K562 (cell line): ENCODE data around the gene PTAR1. TPM values are rescaled to one million over a fixed set of nuclear protein-coding genes. Genes with fewer than 3 reads are reported as not detected.

Experiments used
- ATAC-seq: fragments of 200-7000 bp; cut with Tn5 transposase; 3 replicates; pipeline ENCODE4 v1.9.1; 2020; ENCODE audit warnings: moderate library complexity
- BruUV-seq: library from RNA; stranded (reverse); fragments of 400-500 nt; replicated peaks from 2 replicates; lab custom pipeline; 2021; lab: Mats Ljungman, UMichigan
- CTCF ChIA-PET: fragments of 300-600 bp; formaldehyde crosslinking; extraction: SDS; loops from one replicate; lab custom pipeline; 2021; ENCODE audit warnings: low intra/inter-chr PET ratio; lab: Yijun Ruan, JAX
- POLR2A ChIA-PET: fragments of 300-600, 350-650 bp; sonication (Branson Sonifier 250); formaldehyde crosslinking; extraction: SDS; loops from one replicate; lab custom pipeline; 2021; ENCODE audit warnings: antibody characterized with exemption, inconsistent platforms; lab: Yijun Ruan, JAX
- DNase-seq, 4 experiments: peaks; one replicate each; pipeline versions ENCODE4 v3.0.0 to v3.0.0-alpha.2; 2011 to 2018; ENCODE audit warnings: low spot score in 3 of 4, mixed read lengths in 3 of 4; ENCODE audit errors: extremely low read depth in 1 of 4
- FAIRE-seq: peaks from 2 replicates; lab custom pipeline; 2011; peaks lifted over from hg19 to GRCh38; lab: Jason Lieb, UNC
- H2AFZ ChIP-seq: 2 replicates; pipeline ENCODE4 v1.6.0; 2011; ENCODE audit warnings: low read depth, low read length, control low read depth, inconsistent platforms
- H3K27ac ChIP-seq: fragments of 200-600 bp; 3 replicates; pipeline ENCODE4 v1.8.0; 2011; ENCODE audit warnings: low read depth, mild to moderate bottlenecking, control low read depth, inconsistent platforms, low read length, moderate library complexity, mixed read lengths; ENCODE audit errors: extremely low read depth
- H3K27me3 ChIP-seq, 2 experiments: fragments of 300-600 bp in 1 of 2; 2 replicates in 1 of 2; 3 replicates in 1 of 2; pipeline versions ENCODE4 v1.6.0 to v1.8.0; 2011; ENCODE audit warnings: inconsistent platforms in 2 of 2, low read length in 2 of 2, mild to moderate bottlenecking in 1 of 2, mixed read lengths in 1 of 2, moderate library complexity in 1 of 2; ENCODE audit not compliant: control insufficient read depth in 2 of 2, insufficient read depth in 2 of 2
- H3K36me3 ChIP-seq: fragments of 300-600 bp; 3 replicates; pipeline ENCODE4 v1.8.0; 2011; ENCODE audit warnings: mild to moderate bottlenecking, low read length, inconsistent platforms; ENCODE audit not compliant: control insufficient read depth, insufficient read depth
- H3K4me1 ChIP-seq, 2 experiments: fragments of 200-600 bp in 1 of 2; replicated peaks in 1 of 2; 2 replicates in 1 of 2; 3 replicates in 1 of 2; pipeline versions ENCODE4 v1.5.1 to v1.8.0; 2011; ENCODE audit warnings: inconsistent platforms in 2 of 2, low read length in 2 of 2, mild to moderate bottlenecking in 1 of 2, mixed read lengths in 1 of 2, moderate library complexity in 1 of 2; ENCODE audit not compliant: control insufficient read depth in 2 of 2, insufficient read depth in 2 of 2
- H3K4me2 ChIP-seq: 2 replicates; pipeline ENCODE4 v1.6.1; 2011; ENCODE audit warnings: low read length, control low read depth, inconsistent platforms, mixed read lengths; ENCODE audit not compliant: insufficient read depth
- H3K4me3 ChIP-seq: fragments of 200-600 bp; sonication (generic), shearing (Covaris generic); 2 replicates; pipeline ENCODE4 v1.5.1; 2016; ENCODE audit warnings: control low read depth, inconsistent platforms
- H3K79me2 ChIP-seq: fragments of 200-600 bp; 3 replicates; pipeline ENCODE4 v1.8.0; 2011; ENCODE audit warnings: low read length, inconsistent platforms; ENCODE audit not compliant: control insufficient read depth, insufficient read depth
- H3K9ac ChIP-seq, 2 experiments: 2 replicates each; pipeline versions ENCODE4 v1.6.0 to v1.6.1; 2011; ENCODE audit warnings: low read depth in 2 of 2, low read length in 2 of 2, control low read depth in 1 of 2, inconsistent platforms in 1 of 2, mild to moderate bottlenecking in 1 of 2, mixed read lengths in 1 of 2; ENCODE audit not compliant: insufficient read depth in 1 of 2
- H3K9me1 ChIP-seq: one replicate; pipeline ENCODE4 v1.6.0; 2011; ENCODE audit warnings: inconsistent platforms, mild to moderate bottlenecking, low read length, moderate library complexity; ENCODE audit not compliant: control insufficient read depth, insufficient read depth
- H3K9me3 ChIP-seq: replicated peaks from 2 replicates; pipeline ENCODE4 v1.5.1; 2011; ENCODE audit warnings: low read depth, low read length, inconsistent platforms; ENCODE audit not compliant: control insufficient read depth, insufficient read depth
- H4K20me1 ChIP-seq: replicated peaks from 2 replicates; pipeline ENCODE4 v1.6.1; 2011; ENCODE audit warnings: low read length, inconsistent platforms, mixed read lengths; ENCODE audit not compliant: control insufficient read depth, insufficient read depth
- ADNP ChIP-seq: fragments of 200-800 bp; sonication (Bioruptor generic); IDR thresholded peaks from 2 replicates; pipeline ENCODE4 v1.6.1; 2016; ENCODE audit warnings: missing genetic modification characterization, missing compliant biosample characterization
- BDP1 ChIP-seq: IDR thresholded peaks from 3 replicates; pipeline ENCODE4 v1.6.1; 2011; ENCODE audit not compliant: insufficient read length, insufficient read depth
- FOXP4 ChIP-seq: sonication (generic); formaldehyde crosslinking; IDR thresholded peaks from 2 replicates; pipeline ENCODE4 v1.8.0; 2022; ENCODE audit warnings: mild to moderate bottlenecking, missing genetic modification reagents, borderline replicate concordance
- HNRNPH1 ChIP-seq: fragments of 200-400 bp; formaldehyde crosslinking; optimal IDR thresholded peaks from 2 replicates; pipeline ENCODE3; 2017; ENCODE audit warnings: low read depth, mild to moderate bottlenecking, low read length, moderate library complexity
- HOXB6 ChIP-seq: fragments of 250-450 bp; sonication (Bioruptor Pico); IDR thresholded peaks from 2 replicates; pipeline ENCODE4 v1.5.1; 2022; ENCODE audit warnings: mild to moderate bottlenecking, borderline replicate concordance
- MEIS2 ChIP-seq: fragments of 450-650 bp; IDR thresholded peaks from 2 replicates; pipeline ENCODE4 v1.6.1; 2014; ENCODE audit warnings: mild to moderate bottlenecking; ENCODE audit not compliant: partially characterized antibody
- PRMT5 ChIP-seq: sonication (generic); formaldehyde crosslinking; IDR thresholded peaks from 2 replicates; pipeline ENCODE4 v1.5.0; 2020; ENCODE audit warnings: missing genetic modification reagents
- REST ChIP-seq, 2 experiments: fragments of 450-650 bp; formaldehyde crosslinking in 1 of 2; IDR thresholded peaks; 2 replicates each; pipeline versions ENCODE4 v1.4.0 to v1.6.1; 2014 to 2020; ENCODE audit warnings: mild to moderate bottlenecking in 2 of 2, borderline replicate concordance in 1 of 2, low read depth in 1 of 2
- SRSF1 ChIP-seq: fragments of 200-400 bp; formaldehyde crosslinking; IDR thresholded peaks from 2 replicates; pipeline ENCODE4 v1.6.1; 2017; ENCODE audit warnings: mild to moderate bottlenecking, low read depth, low read length, moderate library complexity
- ZNF277 ChIP-seq: fragments of 250-450 bp; sonication (Bioruptor Pico); IDR thresholded peaks from 2 replicates; pipeline ENCODE4 v1.8.0; 2022; ENCODE audit warnings: inconsistent platforms, mild to moderate bottlenecking, moderate library complexity, borderline replicate concordance
- ZNF696 ChIP-seq: fragments of 250-450 bp; sonication (Bioruptor Pico); conservative IDR thresholded peaks from 2 replicates; pipeline ENCODE4 v1.4.0; 2020; ENCODE audit warnings: mild to moderate bottlenecking, moderate library complexity
- in situ Hi-C: fragments of 300-500 bp; cut with MboI; formaldehyde crosslinking; loops from 4 replicates; pipeline ENCODE4 v1.15.0; 2018; ENCODE audit warnings: inconsistent platforms, mixed read lengths
- intact Hi-C: fragments of 100-400 bp; cut with micrococcal nuclease; formaldehyde crosslinking; loops from 2 replicates; pipeline ENCODE4 v1.14.2; 2022
- polyA plus RNA-seq, 8 experiments: library from polyadenylated mRNA; depleted of rRNA in 4 of 8; stranded (reverse) in 5 of 8; unstranded in 3 of 8; fragments of >200 nt; fragmentation: Nextera tagmentation in 2 of 8; fragmentation: Illumina TruSeq in 1 of 8; extraction: Ambion mirVana in 2 of 8; extraction: Trizol in 1 of 8; gene quantifications; 2 replicates each; pipeline versions ENCODE4 v1.2.1 to v1.2.3, GENCODE V29; 2011 to 2014; ENCODE audit warnings: inconsistent platforms in 1 of 8, missing spikeins in 1 of 8
- total RNA-seq, 7 experiments: library from RNA; depleted of rRNA in 6 of 7; stranded (reverse); fragments of >200 nt in 6 of 7; fragmentation: Illumina TruSeq in 2 of 7; extraction: Trizol in 2 of 7; gene quantifications; 2 replicates each; pipeline versions ENCODE4 v1.2.1 to v1.2.3, GENCODE V29; 2011 to 2021; ENCODE audit warnings: low replicate concordance in 1 of 7

PTAR1 gene
- total and polyA plus RNA-seq, 9 of the 15 experiments (the other 6 are each of a cell fraction or from before 2014, with no cell fraction given), result 10.1 to 48.0 (median 28.0) TPM

- Histone ChIP-seq H3K4me2 (no peak overlapping the region), H3K4me3 (no peak overlapping the region), H3K27me3 (no peaks in the 10 kb centered on the region), H3K9ac (no peak overlapping the region), H3K9me1 (no peaks in the 10 kb centered on the region), H3K36me3 (no peaks in the 10 kb centered on the region), H3K4me1 (no peaks in the 10 kb centered on the region), H3K9me3 (no peaks in the 10 kb centered on the region), H3K79me2 (no peaks in the 10 kb centered on the region), H2AFZ (no peak overlapping the region), H3K27ac (no peak overlapping the region), H4K20me1 (no peaks in the 10 kb centered on the region)
- ATAC-seq, result no peak
- intact Hi-C loops (no loop called here), in situ Hi-C loops (no loop called here)
- FAIRE-seq, result no peak
- CTCF ChIA-PET, result no interaction called here
- BruUV-seq, result no TSS peak
- POLR2A ChIA-PET, result no interaction called here
- no peak for DNase-seq
- TF ChIP-seq FOXP4 (no peak), BDP1 (no peak), PRMT5 (CRISPR knock-in tag) (no peak), MEIS2 (no peak), HNRNPH1 (no peak), HOXB6 (no peak), ZNF696 (no peak), REST (IDR thresholded peaks at IDR 0.05; ENCODE audit: borderline replicate concordance) (peak; percentile 87), REST (CRISPR knock-in tag; IDR thresholded peaks at IDR 0.05; ENCODE audit: low read depth) (no peak), ADNP (tag) (no peak), SRSF1 (no peak), ZNF277 (CRISPR knock-in tag) (no peak)
These were observed 25.9 kb upstream of the PTAR1 start for GRCh38 chr9:69785757-69786156.
